MCF 10A (cell line): ENCODE results near the gene PROM2. TPM values are rescaled to one million over a fixed set of nuclear protein-coding genes. Genes with fewer than 3 reads are reported as not detected.
A peak's percentile ranks its signal among the peaks of the same experiment; 100 is the strongest.

Source experiments
- BruUV-seq: library from RNA; stranded (reverse); fragments of 400-500 nt; replicated peaks from 2 replicates; lab custom pipeline; 2021; lab: Mats Ljungman, UMichigan
- CTCF ChIA-PET: fragments of 300-600 bp; sonication (Branson Sonifier 250); formaldehyde crosslinking; extraction: SDS; loops from one replicate; lab custom pipeline; 2021; ENCODE audit warnings: antibody characterized with exemption, inconsistent platforms; lab: Yijun Ruan, JAX
- POLR2A ChIA-PET: fragments of 300-600, 350-650 bp; sonication (Branson Sonifier 250); formaldehyde crosslinking; extraction: SDS; loops from one replicate; lab custom pipeline; 2020; ENCODE audit warnings: antibody characterized with exemption, inconsistent platforms; lab: Yijun Ruan, JAX
- DNase-seq: peaks from one replicate; pipeline ENCODE4 v3.0.0-alpha.2; 2018; ENCODE audit not compliant: unreplicated experiment
- H3K27ac Mint-ChIP-seq: one replicate; pipeline ENCODE4 v1.8.0; 2022; ENCODE audit warnings: mild to moderate bottlenecking, low read depth, mixed read lengths; ENCODE audit not compliant: unreplicated experiment
- H3K27me3 Mint-ChIP-seq: one replicate; pipeline ENCODE4 v1.8.0; 2022; ENCODE audit warnings: mixed read lengths; ENCODE audit not compliant: insufficient read depth, unreplicated experiment
- H3K36me3 Mint-ChIP-seq: one replicate; pipeline ENCODE4 v1.8.0; 2022; ENCODE audit warnings: mild to moderate bottlenecking, moderate library complexity, mixed read lengths; ENCODE audit not compliant: insufficient read depth, unreplicated experiment
- H3K4me1 Mint-ChIP-seq: one replicate; pipeline ENCODE4 v1.8.0; 2022; ENCODE audit warnings: mixed read lengths; ENCODE audit not compliant: insufficient read depth, unreplicated experiment
- H3K4me3 Mint-ChIP-seq: one replicate; pipeline ENCODE4 v1.8.0; 2022; ENCODE audit warnings: mild to moderate bottlenecking, moderate library complexity, mixed read lengths; ENCODE audit not compliant: unreplicated experiment
- H3K9me3 Mint-ChIP-seq: one replicate; pipeline ENCODE4 v1.8.0; 2022; ENCODE audit warnings: mixed read lengths; ENCODE audit not compliant: unreplicated experiment
- intact Hi-C: fragments of 100-400 bp; cut with micrococcal nuclease; formaldehyde crosslinking; loops from 2 replicates; pipeline ENCODE4 v1.14.1; 2022
- total RNA-seq: library from RNA; stranded (reverse); gene quantifications from 2 replicates; pipeline ENCODE4 v1.2.3, GENCODE V29; 2022
- TF ChIP-seq, protein P1 (sequence below): fragments of 200-600 bp; IDR thresholded peaks from one replicate; pipeline ENCODE4 v1.8.0; 2022; ENCODE audit warnings: antibody characterized with exemption, mild to moderate bottlenecking; ENCODE audit not compliant: unreplicated experiment

PROM2 gene
- total RNA-seq, 1 experiment from 2014 or later: 2.6 TPM

- CTCF ChIA-PET: interaction anchor here (0.6 to 2.8 kb wide), 2 partner anchors 20 to 47 kb away, joined by 3 to 30 read pairs; no protein-coding TSS in a partner anchor
- no peaks in the 10 kb centered on the region for H3K27me3 Mint-ChIP-seq
- H3K36me3 Mint-ChIP-seq: no peaks in the 10 kb centered on the region
- no peak overlapping the region for H3K27ac Mint-ChIP-seq
- no peak for DNase-seq
- intact Hi-C loops: no loop called here
- no peaks in the 10 kb centered on the region for H3K9me3 Mint-ChIP-seq
- TF ChIP-seq, protein P1, sequence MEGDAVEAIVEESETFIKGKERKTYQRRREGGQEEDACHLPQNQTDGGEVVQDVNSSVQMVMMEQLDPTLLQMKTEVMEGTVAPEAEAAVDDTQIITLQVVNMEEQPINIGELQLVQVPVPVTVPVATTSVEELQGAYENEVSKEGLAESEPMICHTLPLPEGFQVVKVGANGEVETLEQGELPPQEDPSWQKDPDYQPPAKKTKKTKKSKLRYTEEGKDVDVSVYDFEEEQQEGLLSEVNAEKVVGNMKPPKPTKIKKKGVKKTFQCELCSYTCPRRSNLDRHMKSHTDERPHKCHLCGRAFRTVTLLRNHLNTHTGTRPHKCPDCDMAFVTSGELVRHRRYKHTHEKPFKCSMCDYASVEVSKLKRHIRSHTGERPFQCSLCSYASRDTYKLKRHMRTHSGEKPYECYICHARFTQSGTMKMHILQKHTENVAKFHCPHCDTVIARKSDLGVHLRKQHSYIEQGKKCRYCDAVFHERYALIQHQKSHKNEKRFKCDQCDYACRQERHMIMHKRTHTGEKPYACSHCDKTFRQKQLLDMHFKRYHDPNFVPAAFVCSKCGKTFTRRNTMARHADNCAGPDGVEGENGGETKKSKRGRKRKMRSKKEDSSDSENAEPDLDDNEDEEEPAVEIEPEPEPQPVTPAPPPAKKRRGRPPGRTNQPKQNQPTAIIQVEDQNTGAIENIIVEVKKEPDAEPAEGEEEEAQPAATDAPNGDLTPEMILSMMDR: no peak
- no peak overlapping the region for H3K4me3 Mint-ChIP-seq
- BruUV-seq: no TSS peak
- H3K4me1 Mint-ChIP-seq: no peaks in the 10 kb centered on the region
- POLR2A ChIA-PET: interaction anchor here (0.9 kb wide), 1 partner anchor 9 kb away, joined by 3 read pairs; no protein-coding TSS in a partner anchor
These were observed 50.8 kb downstream of the PROM2 start for GRCh38 chr2:95325026-95325425.

- no peaks in the 10 kb centered on the region for H3K36me3 Mint-ChIP-seq
- BruUV-seq: no TSS peak
- TF ChIP-seq, protein P1: no peak
- H3K4me1 Mint-ChIP-seq: peaks cover 5% of the 10 kb centered on the region
- no peaks in the 10 kb centered on the region for H3K27me3 Mint-ChIP-seq
- CTCF ChIA-PET: interaction anchor here (1.1 to 2.8 kb wide), 3 partner anchors 14 to 84 kb away, joined by 3 to 30 read pairs (median 3); no protein-coding TSS in a partner anchor
- POLR2A ChIA-PET: no interaction called here
- DNase-seq: no peak
- no peak overlapping the region for H3K4me3 Mint-ChIP-seq
- no peaks in the 10 kb centered on the region for H3K9me3 Mint-ChIP-seq
- intact Hi-C loops: no loop called here
- peak overlapping the region; percentile 0 for H3K27ac Mint-ChIP-seq
These were observed 51.6 kb downstream of the PROM2 start for GRCh38 chr2:95325590-95326432.

DNA sequence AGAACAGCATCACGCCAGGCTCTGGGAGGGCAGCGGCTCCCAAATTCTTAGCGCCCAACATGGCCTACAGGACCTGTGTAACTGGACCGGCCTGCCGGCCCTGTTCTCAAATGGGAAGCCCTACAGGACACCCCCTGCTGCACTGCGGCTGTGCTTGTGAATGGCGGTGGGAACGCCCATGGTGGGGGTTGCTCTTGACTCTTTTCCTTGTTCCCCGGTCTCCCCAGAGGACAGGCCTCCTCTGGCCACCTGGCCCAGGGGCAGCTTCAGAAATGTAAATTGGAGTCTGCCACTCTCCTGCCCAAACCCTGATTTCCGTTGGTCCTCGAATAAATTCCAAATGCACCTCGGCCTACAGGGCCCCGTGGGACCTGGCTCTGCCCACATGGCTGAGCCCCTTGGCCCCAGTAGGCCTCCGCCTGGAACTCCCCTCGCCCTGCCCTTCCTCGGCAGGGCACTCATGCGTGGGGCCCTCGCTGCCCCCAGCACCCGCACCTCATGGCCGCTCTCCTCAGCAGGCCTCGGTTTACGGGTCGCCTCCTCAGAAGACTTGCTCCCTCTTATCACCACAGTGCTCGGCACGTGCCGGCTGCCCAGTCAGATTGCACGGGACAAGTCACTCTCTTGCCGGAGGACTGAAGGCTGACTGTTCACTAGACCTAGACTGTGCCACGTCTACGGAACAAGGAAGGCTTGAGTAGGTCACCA, 52.3 kb downstream of the PROM2 start:
- ChIA-PET CTCF (interaction anchor here (0.6 to 1.3 kb wide), 4 partner anchors 13 to 95 kb away, joined by 3 to 5 read pairs (median 4); no protein-coding TSS in a partner anchor), POLR2A (no interaction called here)
- intact Hi-C loops: no loop called here
- no peaks in the 10 kb centered on the region for H3K36me3 Mint-ChIP-seq
- no peaks in the 10 kb centered on the region for H3K9me3 Mint-ChIP-seq
- H3K4me3 Mint-ChIP-seq: no peak overlapping the region
- H3K4me1 Mint-ChIP-seq: peaks cover 10% of the 10 kb centered on the region
- no TSS peak for BruUV-seq
- TF ChIP-seq, protein P1: no peak
- H3K27me3 Mint-ChIP-seq: no peaks in the 10 kb centered on the region
- DNase-seq: no peak
- H3K27ac Mint-ChIP-seq: no peak overlapping the region

DNA sequence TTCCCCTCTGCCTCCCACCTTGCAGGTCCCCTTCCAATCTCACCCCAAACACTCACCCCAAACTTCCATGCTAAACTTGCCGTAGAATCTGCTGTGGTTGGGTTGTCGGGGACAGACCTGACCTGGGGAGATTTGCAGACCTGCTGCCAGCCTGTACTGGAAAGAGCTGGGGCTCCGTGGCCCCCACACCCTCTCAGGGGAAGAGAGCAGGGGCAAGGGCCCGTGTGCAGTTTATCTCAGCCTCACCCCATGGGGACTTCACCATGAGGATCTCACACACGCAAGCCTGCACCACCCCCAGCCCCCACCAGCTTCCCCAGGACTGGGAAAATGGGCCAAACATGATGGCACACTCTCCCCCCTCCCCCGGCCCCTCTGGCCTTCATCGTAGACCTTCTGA, 53.6 kb downstream of the PROM2 start:
- Mint-ChIP-seq H3K9me3 (no peaks in the 10 kb centered on the region), H3K27me3 (no peaks in the 10 kb centered on the region), H3K4me3 (no peak overlapping the region), H3K4me1 (peaks cover 10% of the 10 kb centered on the region), H3K27ac (no peak overlapping the region), H3K36me3 (no peaks in the 10 kb centered on the region)
- TF ChIP-seq, protein P1: no peak
- ChIA-PET POLR2A (interaction anchor here (1.0 kb wide), 1 partner anchor 11 kb away, joined by 3 read pairs; no protein-coding TSS in a partner anchor), CTCF (interaction anchor here (0.7 to 4.3 kb wide), 5 partner anchors 11 to 96 kb away, joined by 3 to 40 read pairs (median 5); no protein-coding TSS in a partner anchor)
- intact Hi-C loops: no loop called here
- DNase-seq: no peak
- no TSS peak for BruUV-seq
